ENCODE measurements around the gene LMO7. TPM values are rescaled to one million over a fixed set of nuclear protein-coding genes. Genes with fewer than 3 reads are reported as not detected.

LMO7 gene
- total and polyA plus RNA-seq, 2 of the 13 experiments (the other 11 are each of a cell fraction or from before 2014, with no cell fraction given), result 34.0 to 121 TPM

GRCh38 chr13:75635101-75635827 is 866 bp upstream of the LMO7 start (continued):
- TF ChIP-seq THAP8 (CRISPR knock-in tag; IDR thresholded peaks at IDR 0.05; ENCODE audit: borderline replicate concordance) (no peak), HDAC1 (CRISPR knock-in tag; IDR thresholded peaks at IDR 0.05) (no peak), ZNF724P (CRISPR knock-in tag; IDR thresholded peaks at IDR 0.05; ENCODE audit: borderline replicate concordance) (peak; percentile 85; the same call in 1 of the 2 replicates), KDM4B (CRISPR knock-in tag; IDR thresholded peaks at IDR 0.05) (no peak), ZNF441 (CRISPR knock-in tag; IDR thresholded peaks at IDR 0.05; ENCODE audit: borderline replicate concordance) (peak; percentile 23; the same call in 1 of the 2 replicates), ZNF333 (CRISPR knock-in tag; IDR thresholded peaks at IDR 0.05; ENCODE audit: borderline replicate concordance) (no peak), SETDB1 (CRISPR knock-in tag; IDR thresholded peaks at IDR 0.05; ENCODE audit: borderline replicate concordance) (no peak), ZNF407 (CRISPR knock-in tag; IDR thresholded peaks at IDR 0.05; ENCODE audit: not compliant biosample characterization) (peak; percentile 49), ZHX1 (CRISPR knock-in tag; IDR thresholded peaks at IDR 0.05; ENCODE audit: low read depth) (no peak), RARG (CRISPR knock-in tag; IDR thresholded peaks at IDR 0.05; ENCODE audit: low read depth) (no peak), MEF2D (CRISPR knock-in tag; IDR thresholded peaks at IDR 0.05) (0 out of 2 replicates have a peak, but pooled peaks have one; percentile 31), HNRNPK (IDR thresholded peaks at IDR 0.05; ENCODE audit: low read depth, low read length, poor library complexity, severe bottlenecking) (no peak), GMEB1 (CRISPR knock-in tag; IDR thresholded peaks at IDR 0.05; ENCODE audit: borderline replicate concordance) (peak; percentile 52; the same call in 1 of the 2 replicates), ZNF746 (CRISPR knock-in tag; IDR thresholded peaks at IDR 0.05) (no peak; the same call in 1 of the 2 replicates), ZSCAN29 (CRISPR knock-in tag; conservative IDR thresholded peaks at IDR 0.05) (no peak)

Data from HepG2 (cell line).